Measurements from ENCODE around the gene SESN2. TPM values are rescaled to one million over a fixed set of nuclear protein-coding genes. Genes with fewer than 3 reads are reported as not detected.

The SESN2 gene
- polyA plus RNA-seq (ENCODE audit: insufficient read length in 3 of 3): 10 to 100 TPM; 15.0 to 20.0 (median 18.5) TPM

- DNase-seq (ENCODE audit: low read depth in 3 of 3, low spot score in 2 of 3): peak; percentile 90 to 97 (median 94)
Measured at GRCh38 chr1:28259252-28259933, at the start of gene SESN2. Gene SESN2, plus strand, starts transcription at chr1:28259518. Its CDS starts 330 bp downstream, at chr1:28259848.

GRCh38 chr1:28209700-28210099 is 49.6 kb upstream of the SESN2 start:
- DNase-seq (ENCODE audit: low read depth in 3 of 3, low spot score in 2 of 3): no peak

GRCh38 chr1:28213315-28213714 is 46.0 kb upstream of the SESN2 start:
- DNase-seq (ENCODE audit: low read depth in 3 of 3, low spot score in 2 of 3): no peak

- no peak for DNase-seq (ENCODE audit: low read depth in 3 of 3, low spot score in 2 of 3)
Measured at GRCh38 chr1:28229089-28229488, 30.2 kb upstream of the SESN2 start.

GRCh38 chr1:28229996-28230395 is 29.3 kb upstream of the SESN2 start:
- DNase-seq (ENCODE audit: low read depth in 3 of 3, low spot score in 2 of 3): no peak

GRCh38 chr1:28232558-28233263 is 26.6 kb upstream of the SESN2 start, which contains the start of gene DNAJC8:
Gene DNAJC8, minus strand, starts transcription at chr1:28233029. Its CDS starts 31 bp downstream, at chr1:28232998.
- peak in 2 of 3 donors; percentile 81 to 89 for DNase-seq (ENCODE audit: low read depth in 3 of 3, low spot score in 2 of 3)

- no peak for DNase-seq (ENCODE audit: low read depth in 3 of 3, low spot score in 2 of 3)
Measured at GRCh38 chr1:28233264-28233606, 26.1 kb upstream of the SESN2 start.

- peak; percentile 88 to 94 (median 89) for DNase-seq (ENCODE audit: low read depth in 3 of 3, low spot score in 2 of 3)
Measured at GRCh38 chr1:28235755-28236655, 23.3 kb upstream of the SESN2 start, which contains the start of gene ATP5IF1. Gene ATP5IF1, plus strand, starts transcription at chr1:28236124. Its CDS starts 60 bp downstream, at chr1:28236184.

- no peak for DNase-seq (ENCODE audit: low read depth in 3 of 3, low spot score in 2 of 3)
Measured at GRCh38 chr1:28236656-28237322, 22.5 kb upstream of the SESN2 start.

- DNase-seq (ENCODE audit: low read depth in 3 of 3, low spot score in 2 of 3): no peak
Measured at GRCh38 chr1:28239004-28239403, 20.3 kb upstream of the SESN2 start.

GRCh38 chr1:28240024-28240423 is 19.3 kb upstream of the SESN2 start:
- no peak for DNase-seq (ENCODE audit: low read depth in 3 of 3, low spot score in 2 of 3)

- DNase-seq (ENCODE audit: low read depth in 3 of 3, low spot score in 2 of 3): no peak
Measured at GRCh38 chr1:28241638-28242241, 17.6 kb upstream of the SESN2 start.

- no peak for DNase-seq (ENCODE audit: low read depth in 3 of 3, low spot score in 2 of 3)
Measured at GRCh38 chr1:28243685-28244311, 15.5 kb upstream of the SESN2 start.

GRCh38 chr1:28244549-28245251 is 14.6 kb upstream of the SESN2 start:
- no peak for DNase-seq (ENCODE audit: low read depth in 3 of 3, low spot score in 2 of 3)

GRCh38 chr1:28246427-28246832 is 12.9 kb upstream of the SESN2 start:
- no peak for DNase-seq (ENCODE audit: low read depth in 3 of 3, low spot score in 2 of 3)

GRCh38 chr1:28247612-28248272 is 11.6 kb upstream of the SESN2 start:
- DNase-seq (ENCODE audit: low read depth in 3 of 3, low spot score in 2 of 3): no peak

- peak in 1 of 3 donors; percentile 76 for DNase-seq (ENCODE audit: low read depth in 3 of 3, low spot score in 2 of 3)
Measured at GRCh38 chr1:28248273-28249012, 10.9 kb upstream of the SESN2 start.

All from right renal cortex interstitium (tissue), 3 donors.